ENCODE data around the gene NOS1AP. TPM values are rescaled to one million over a fixed set of nuclear protein-coding genes. Genes with fewer than 3 reads are reported as not detected.
A peak's percentile ranks its signal among the peaks of the same experiment; 100 is the strongest.

NOS1AP gene
- polyA plus RNA-seq, 1 of the 3 experiments (the other 2 are of a cell fraction) = 0.03 TPM

GRCh38 chr1:162118063-162118462, 48.6 kb downstream of the NOS1AP start:
- Histone ChIP-seq H3K9me2 (no peaks in the 10 kb centered on the region), H3K27ac (ENCODE audit: low read depth in 2 of 2, low read length in 1 of 2) (peak overlapping the region in 1 of 2 experiments; percentile 97; a peak in 2 of 4 replicates), H3K36me3 (replicated peaks in 1 of 2; ENCODE audit: control insufficient read depth in 1 of 2, insufficient read depth in 2 of 2, low read length in 1 of 2) (no peaks in the 10 kb centered on the region), H3K9me3 (no peaks in the 10 kb centered on the region), H3K79me2 (ENCODE audit: insufficient read depth) (no peaks in the 10 kb centered on the region), H3K4me2 (no peak overlapping the region), H3K27me3 (ENCODE audit: insufficient read depth) (no peaks in the 10 kb centered on the region; the same call in 1 of the 2 replicates), H3K4me3 (ENCODE audit: low read depth in 2 of 2, low read length in 1 of 2) (no peak overlapping the region), H4K20me1 (ENCODE audit: insufficient read depth) (no peaks in the 10 kb centered on the region), H3K4me1 (ENCODE audit: control insufficient read depth in 1 of 2, insufficient read depth in 2 of 2, low read depth in 1 of 2, low read length in 1 of 2) (peaks cover 0 to 21% of the 10 kb centered on the region in 2 experiments; a peak in 2 of 4 replicates), H3F3A (replicated peaks; ENCODE audit: insufficient read depth) (no peaks in the 10 kb centered on the region), H2AFZ (ENCODE audit: low read depth) (no peak overlapping the region), H3K9ac (no peak overlapping the region)
- no peak for DNase-seq
- WGBS (ENCODE audit: low lambda C conversion rate) = 51% methylated on average over 9 of the region's 9 CpGs
- POLR2A ChIA-PET = no interaction called here
- CTCF ChIA-PET = no interaction called here
- TF ChIP-seq JUND (IDR thresholded peaks at IDR 0.05) = no peak
- TF ChIP-seq POLR2AphosphoS5 (IDR thresholded peaks at IDR 0.05; ENCODE audit: low read depth, low read length) = no peak
- no peak for TF ChIP-seq RFX5 (IDR thresholded peaks at IDR 0.05; ENCODE audit: low read length)
- TF ChIP-seq TEAD4 (IDR thresholded peaks at IDR 0.05; ENCODE audit: borderline replicate concordance, insufficient read depth) = no peak
- no peak for TF ChIP-seq FOXJ3 (CRISPR knock-in tag; IDR thresholded peaks at IDR 0.05)
- TF ChIP-seq SMC3 (IDR thresholded peaks at IDR 0.05; ENCODE audit: low read depth, low read length) = no peak
- TF ChIP-seq RAD21 (IDR thresholded peaks at IDR 0.05; ENCODE audit: low read length) = no peak
- no peak for TF ChIP-seq ELF1 (IDR thresholded peaks at IDR 0.05)
- TF ChIP-seq IRF3 (IDR thresholded peaks at IDR 0.05; ENCODE audit: low read depth, low read length) = no peak
- no peak for TF ChIP-seq CHD2 (IDR thresholded peaks at IDR 0.05; ENCODE audit: low read length, partially characterized antibody)
- no peak for TF ChIP-seq RCOR1 (IDR thresholded peaks at IDR 0.05; ENCODE audit: low read length)
- TF ChIP-seq GABPA (IDR thresholded peaks at IDR 0.05; ENCODE audit: low read depth) = no peak
- no peak for TF ChIP-seq EZH2phosphoT487 (IDR thresholded peaks at IDR 0.05; ENCODE audit: borderline replicate concordance, low read depth)
- TF ChIP-seq NRF1 (IDR thresholded peaks at IDR 0.05; ENCODE audit: low read depth, low read length) = no peak
- TF ChIP-seq MXI1 (IDR thresholded peaks at IDR 0.05; ENCODE audit: low read depth, low read length) = no peak
- TF ChIP-seq EP300 (IDR thresholded peaks at IDR 0.05; ENCODE audit: borderline replicate concordance in 1 of 2, low read depth in 1 of 2, low read length in 1 of 2) = no peak

GRCh38 chr1:162128693-162129356, 59.3 kb downstream of the NOS1AP start:
- H3K4me3 ChIP-seq (ENCODE audit: low read depth in 2 of 2, low read length in 1 of 2) = no peak overlapping the region
- peaks cover 0 to 7% of the 10 kb centered on the region in 2 experiments; a peak in 2 of 4 replicates for H3K4me1 ChIP-seq (ENCODE audit: control insufficient read depth in 1 of 2, insufficient read depth in 2 of 2, low read depth in 1 of 2, low read length in 1 of 2)
- POLR2A ChIA-PET = no interaction called here
- 56% methylated on average over 6 of the region's 6 CpGs for WGBS (ENCODE audit: low lambda C conversion rate)
- H3K36me3 ChIP-seq (replicated peaks in 1 of 2; ENCODE audit: control insufficient read depth in 1 of 2, insufficient read depth in 2 of 2, low read length in 1 of 2) = no peaks in the 10 kb centered on the region
- no peak overlapping the region for H3K27ac ChIP-seq (ENCODE audit: low read depth in 2 of 2, low read length in 1 of 2)
- H3K9me2 ChIP-seq = no peaks in the 10 kb centered on the region
- no peak overlapping the region; the same call in 1 of the 2 replicates for H2AFZ ChIP-seq (ENCODE audit: low read depth)
- H3K4me2 ChIP-seq = no peak overlapping the region
- H3K9me3 ChIP-seq = no peaks in the 10 kb centered on the region
- H3F3A ChIP-seq (replicated peaks; ENCODE audit: insufficient read depth) = no peaks in the 10 kb centered on the region
- H3K79me2 ChIP-seq (ENCODE audit: insufficient read depth) = no peaks in the 10 kb centered on the region
- no peak for TF ChIP-seq MAX (IDR thresholded peaks at IDR 0.05; ENCODE audit: low read depth)
- no peak for TF ChIP-seq EP300 (IDR thresholded peaks at IDR 0.05; ENCODE audit: borderline replicate concordance in 1 of 2, low read depth in 1 of 2, low read length in 1 of 2)
- no peak for DNase-seq
- no peaks in the 10 kb centered on the region for H4K20me1 ChIP-seq (ENCODE audit: insufficient read depth)
- H3K9ac ChIP-seq = no peak overlapping the region
- CTCF ChIA-PET = interaction anchor here (0.5 to 1.5 kb wide), 4 partner anchors 18 to 566 kb away, joined by 3 read pairs; no protein-coding TSS in a partner anchor
- H3K27me3 ChIP-seq (ENCODE audit: insufficient read depth) = peaks cover 8% of the 10 kb centered on the region; the same call in 1 of the 2 replicates

Data from SK-N-SH (cell line).